K562 (cell line): ENCODE data around the gene COASY. TPM values are rescaled to one million over a fixed set of nuclear protein-coding genes. Genes with fewer than 3 reads are reported as not detected.

ENCODE experiments used
- ATF2 ChIP-seq: sonication (generic); formaldehyde crosslinking; IDR thresholded peaks from 2 replicates; pipeline ENCODE4 v1.8.1; 2022; ENCODE audit warnings: missing genetic modification reagents
- BMI1 ChIP-seq: fragments of 150-350 bp; IDR thresholded peaks from 2 replicates; pipeline ENCODE4 v1.6.1; 2014; ENCODE audit warnings: low read length
- CEBPG ChIP-seq, 3 experiments: fragments of 200-800 bp in 1 of 3; sonication (Bioruptor generic) in 1 of 3; sonication (generic) in 1 of 3; formaldehyde crosslinking in 1 of 3; IDR thresholded peaks in 2 of 3; conservative IDR thresholded peaks in 1 of 3; 2 replicates each; pipeline versions ENCODE4 v1.6.1 to v1.8.0; 2016 to 2022; ENCODE audit warnings: missing compliant biosample characterization in 2 of 3, missing genetic modification characterization in 2 of 3, mild to moderate bottlenecking in 1 of 3, missing genetic modification reagents in 1 of 3
- CREBBP ChIP-seq: IDR thresholded peaks from one replicate; pipeline ENCODE4 v1.6.1; 2012; ENCODE audit warnings: low read depth, mild to moderate bottlenecking, control low read depth, inconsistent platforms, low read length
- DACH1 ChIP-seq: fragments of 450-650 bp; IDR thresholded peaks from 2 replicates; pipeline ENCODE4 v1.6.1; 2018; ENCODE audit not compliant: partially characterized antibody
- E2F3 ChIP-seq: fragments of 250-450 bp; sonication (Bioruptor Pico); IDR thresholded peaks from 2 replicates; pipeline ENCODE4 v1.4.0; 2020; ENCODE audit warnings: mild to moderate bottlenecking
- GTF2A2 ChIP-seq: IDR thresholded peaks from 2 replicates; pipeline ENCODE4 v1.6.1; 2016; ENCODE audit warnings: mild to moderate bottlenecking, missing genetic modification characterization, missing compliant biosample characterization
- HEY1 ChIP-seq: fragments of 250-450 bp; sonication (Bioruptor Pico); IDR thresholded peaks from 2 replicates; pipeline ENCODE4 v1.5.0; 2020; ENCODE audit warnings: mild to moderate bottlenecking, moderate library complexity, borderline replicate concordance
- HMGN3 ChIP-seq: IDR thresholded peaks from 2 replicates; pipeline ENCODE4 v1.6.1; 2011; ENCODE audit warnings: borderline replicate concordance, low read depth, mild to moderate bottlenecking, mixed read lengths, low read length; ENCODE audit not compliant: insufficient read length; ENCODE audit errors: extremely low read depth
- KDM4B ChIP-seq, 2 experiments: fragments of 450-650 bp in 1 of 2; sonication (generic) in 1 of 2; IDR thresholded peaks; 2 replicates each; pipeline ENCODE4 v1.6.1; 2016 to 2017; ENCODE audit warnings: borderline replicate concordance in 2 of 2, antibody characterized with exemption in 1 of 2, low read depth in 1 of 2, mild to moderate bottlenecking in 1 of 2
- MYBL2 ChIP-seq, 2 experiments: fragments of 450-650 bp in 1 of 2; sonication (generic) in 1 of 2; formaldehyde crosslinking in 1 of 2; IDR thresholded peaks; 2 replicates each; pipeline versions ENCODE4 v1.6.1 to v1.8.1; 2017 to 2022; ENCODE audit warnings: borderline replicate concordance in 1 of 2, inconsistent platforms in 1 of 2, low read depth in 1 of 2, mild to moderate bottlenecking in 1 of 2, missing genetic modification reagents in 1 of 2, moderate library complexity in 1 of 2
- OTX1 ChIP-seq: fragments of 450-650 bp; formaldehyde crosslinking; IDR thresholded peaks from 2 replicates; pipeline ENCODE4 v1.4.0; 2022; ENCODE audit warnings: mild to moderate bottlenecking
- PTRF ChIP-seq: fragments of 450-650 bp; IDR thresholded peaks from 2 replicates; pipeline ENCODE4 v1.6.1; 2016; ENCODE audit warnings: mild to moderate bottlenecking, missing genetic modification characterization, missing compliant biosample characterization
- RBFOX2 ChIP-seq: fragments of 200-400 bp; formaldehyde crosslinking; IDR thresholded peaks from 2 replicates; pipeline ENCODE4 v1.6.1; 2017; ENCODE audit warnings: low read depth, mild to moderate bottlenecking, low read length, moderate library complexity
- SNAPC5 ChIP-seq: fragments of 250-450 bp; sonication (Bioruptor Pico); IDR thresholded peaks from 2 replicates; pipeline ENCODE4 v1.8.0; 2021; ENCODE audit warnings: moderate library complexity, mild to moderate bottlenecking, inconsistent platforms
- SOX6 ChIP-seq: fragments of 450-650 bp; IDR thresholded peaks from 2 replicates; pipeline ENCODE4 v1.6.1; 2014; ENCODE audit warnings: mild to moderate bottlenecking
- SREBF1 ChIP-seq: fragments of 150-350 bp; IDR thresholded peaks from 2 replicates; pipeline ENCODE4 v1.6.1; 2014; ENCODE audit warnings: antibody characterized with exemption, low read depth, low read length, borderline replicate concordance
- TRIM25 ChIP-seq: fragments of 450-650 bp; IDR thresholded peaks from 2 replicates; pipeline ENCODE4 v1.7.0; 2016; ENCODE audit warnings: borderline replicate concordance
- ZBTB8A ChIP-seq: fragments of 450-650 bp; IDR thresholded peaks from 2 replicates; pipeline ENCODE4 v1.6.1; 2018; ENCODE audit warnings: mild to moderate bottlenecking, moderate library complexity; ENCODE audit not compliant: partially characterized antibody
- ZNF174 ChIP-seq: fragments of 250-450 bp; sonication (Bioruptor Pico); IDR thresholded peaks from 2 replicates; pipeline ENCODE4 v1.4.0; 2020; ENCODE audit warnings: mild to moderate bottlenecking
- ZNF324 ChIP-seq: fragments of 250-450 bp; sonication (Bioruptor Pico); IDR thresholded peaks from 2 replicates; pipeline ENCODE4 v1.4.0; 2020; ENCODE audit warnings: mild to moderate bottlenecking
- polyA plus RNA-seq, 8 experiments: library from polyadenylated mRNA; depleted of rRNA in 4 of 8; stranded (reverse) in 5 of 8; unstranded in 3 of 8; fragments of >200 nt; fragmentation: Nextera tagmentation in 2 of 8; fragmentation: Illumina TruSeq in 1 of 8; extraction: Ambion mirVana in 2 of 8; extraction: Trizol in 1 of 8; gene quantifications; 2 replicates each; pipeline versions ENCODE4 v1.2.1 to v1.2.3, GENCODE V29; 2011 to 2014; ENCODE audit warnings: inconsistent platforms in 1 of 8, missing spikeins in 1 of 8
- total RNA-seq, 7 experiments: library from RNA; depleted of rRNA in 6 of 7; stranded (reverse); fragments of >200 nt in 6 of 7; fragmentation: Illumina TruSeq in 2 of 7; extraction: Trizol in 2 of 7; gene quantifications; 2 replicates each; pipeline versions ENCODE4 v1.2.1 to v1.2.3, GENCODE V29; 2011 to 2021; ENCODE audit warnings: low replicate concordance in 1 of 7
- TF ChIP-seq, protein P1 (sequence below): sonication (generic); formaldehyde crosslinking; IDR thresholded peaks from 2 replicates; pipeline ENCODE4 v1.5.0; 2020; ENCODE audit warnings: missing genetic modification reagents
- TF ChIP-seq, protein P2 (sequence below): sonication (generic); formaldehyde crosslinking; IDR thresholded peaks from 2 replicates; pipeline ENCODE4 v1.9.0; 2022; ENCODE audit warnings: mild to moderate bottlenecking, missing genetic modification reagents

Gene COASY
- total and polyA plus RNA-seq, 9 of the 15 experiments (the other 6 are each of a cell fraction or from before 2014, with no cell fraction given) = 25.4 to 175 (median 62.3) TPM

GRCh38 chr17:42536372-42537155, 25.4 kb upstream of the COASY start (continued):
- TF ChIP-seq KDM4B (IDR thresholded peaks at IDR 0.05; ENCODE audit: borderline replicate concordance in 2 of 2, low read depth in 1 of 2) (no peak), GTF2A2 (tag) (no peak), SREBF1 (no peak), HMGN3 (peak; percentile 32), BMI1 (no peak), ZBTB8A (no peak), CEBPG (CRISPR knock-in tag; IDR thresholded peaks at IDR 0.05) (no peak), CEBPG (tag; conservative IDR thresholded peaks at IDR 0.05 in 1 of 2, IDR thresholded peaks at IDR 0.05 in 1 of 2) (no peak), TRIM25 (no peak), MYBL2 (IDR thresholded peaks at IDR 0.05; ENCODE audit: low read depth) (no peak), MYBL2 (CRISPR knock-in tag; IDR thresholded peaks at IDR 0.05; ENCODE audit: borderline replicate concordance) (no peak), HEY1 (CRISPR knock-in tag) (no peak), ZNF174 (no peak), CREBBP (no peak), RBFOX2 (peak; percentile 78), E2F3 (no peak), ATF2 (CRISPR knock-in tag) (no peak), OTX1 (no peak), SNAPC5 (CRISPR knock-in tag) (no peak), ZNF324 (CRISPR knock-in tag) (no peak), PTRF (no peak), DACH1 (peak; percentile 49), SOX6 (peak; percentile 35)
- TF ChIP-seq, protein P1, sequence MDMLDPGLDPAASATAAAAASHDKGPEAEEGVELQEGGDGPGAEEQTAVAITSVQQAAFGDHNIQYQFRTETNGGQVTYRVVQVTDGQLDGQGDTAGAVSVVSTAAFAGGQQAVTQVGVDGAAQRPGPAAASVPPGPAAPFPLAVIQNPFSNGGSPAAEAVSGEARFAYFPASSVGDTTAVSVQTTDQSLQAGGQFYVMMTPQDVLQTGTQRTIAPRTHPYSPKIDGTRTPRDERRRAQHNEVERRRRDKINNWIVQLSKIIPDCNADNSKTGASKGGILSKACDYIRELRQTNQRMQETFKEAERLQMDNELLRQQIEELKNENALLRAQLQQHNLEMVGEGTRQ = no peak
- TF ChIP-seq, protein P2, sequence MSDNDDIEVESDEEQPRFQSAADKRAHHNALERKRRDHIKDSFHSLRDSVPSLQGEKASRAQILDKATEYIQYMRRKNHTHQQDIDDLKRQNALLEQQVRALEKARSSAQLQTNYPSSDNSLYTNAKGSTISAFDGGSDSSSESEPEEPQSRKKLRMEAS (CRISPR knock-in tag) = no peak; the same call in none of the 2 replicates
